ENCODE results near the gene INPPL1. TPM values are rescaled to one million over a fixed set of nuclear protein-coding genes. Genes with fewer than 3 reads are reported as not detected.

INPPL1 gene
- total and polyA plus RNA-seq, 10 donors, result 28.2 to 177 (median 126) TPM

DNA sequence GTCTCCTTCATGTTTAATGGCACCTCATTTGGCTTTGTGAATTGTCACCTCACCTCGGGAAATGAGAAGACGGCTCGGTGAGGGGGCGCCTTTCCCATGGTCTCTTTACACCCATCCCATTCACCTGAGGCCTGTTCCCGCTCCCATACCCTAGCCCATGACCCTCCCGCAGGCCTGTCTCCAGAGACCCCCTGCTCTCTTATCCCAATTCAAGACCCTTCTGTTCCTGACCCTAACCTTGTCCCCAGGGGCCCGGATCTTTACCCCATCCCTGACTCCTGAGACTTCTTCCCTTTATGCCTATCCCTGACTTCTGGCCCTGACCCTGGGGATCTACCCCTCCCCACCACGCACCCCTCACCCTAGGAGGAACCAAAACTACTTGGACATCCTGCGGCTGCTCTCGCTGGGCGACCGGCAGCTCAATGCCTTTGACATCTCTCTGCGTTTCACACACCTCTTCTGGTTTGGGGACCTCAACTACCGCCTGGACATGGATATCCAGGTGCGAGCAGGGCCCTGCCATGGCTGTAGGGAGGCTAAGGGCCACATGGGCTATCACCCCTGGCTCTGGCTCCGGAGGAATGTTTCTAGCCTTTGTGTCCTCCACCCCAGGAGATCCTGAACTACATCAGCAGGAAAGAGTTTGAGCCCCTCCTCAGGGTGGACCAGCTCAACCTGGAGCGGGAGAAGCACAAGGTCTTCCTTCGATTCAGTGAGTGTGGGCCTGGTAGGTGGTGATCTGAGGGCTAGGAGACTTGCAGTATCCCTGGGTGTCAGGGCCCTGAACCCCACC lies 7.9 kb downstream of the INPPL1 start:
- H3K4me1 ChIP-seq, result peaks cover 0 to 32% (median under 1%) of the 10 kb centered on the region in 6 donors
- intact Hi-C loops (cut with DNase I; ENCODE audit: low total_unique reads), result no loop called here
- no peak overlapping the region for H3K4me3 ChIP-seq
- TF ChIP-seq CTCF (IDR thresholded peaks at IDR 0.05 in 8 of 11, conservative IDR thresholded peaks at IDR 0.05 in 3 of 11) (no peak), POLR2A (IDR thresholded peaks at IDR 0.05) (no peak), POLR2AphosphoS5 (IDR thresholded peaks at IDR 0.05) (no peak)
- DNase-seq, result peak; percentile 41
- no peak overlapping the region for H3K27ac ChIP-seq
- H3K27me3 ChIP-seq (replicated peaks in 1 of 7), result no peaks in the 10 kb centered on the region
- 91 to 95% (median 95%) methylated on average over 18 of the region's 18 CpGs for WGBS, 5 donors
- H3K9me3 ChIP-seq, result no peaks in the 10 kb centered on the region
- H3K36me3 ChIP-seq, result peaks cover 4 to 100% (median 90%) of the 10 kb centered on the region in 6 donors

- H3K27ac ChIP-seq, result no peak overlapping the region
- no peaks in the 10 kb centered on the region for H3K9me3 ChIP-seq
- 95 to 100% (median 96%) methylated on average over 8 to 13 of the region's 13 CpGs for WGBS, 5 donors
- intact Hi-C loops (cut with DNase I; ENCODE audit: low total_unique reads), result no loop called here
- peak; percentile 49 for DNase-seq
- no peaks in the 10 kb centered on the region for H3K27me3 ChIP-seq (replicated peaks in 1 of 7)
- peaks cover 0 to 32% (median 3%) of the 10 kb centered on the region in 6 donors for H3K4me1 ChIP-seq
- TF ChIP-seq POLR2AphosphoS5 (IDR thresholded peaks at IDR 0.05), result no peak
- TF ChIP-seq CTCF (IDR thresholded peaks at IDR 0.05 in 8 of 11, conservative IDR thresholded peaks at IDR 0.05 in 3 of 11), result no peak
- TF ChIP-seq POLR2A (IDR thresholded peaks at IDR 0.05), result no peak
- peaks cover 4 to 100% (median 95%) of the 10 kb centered on the region in 6 donors for H3K36me3 ChIP-seq
- no peak overlapping the region for H3K4me3 ChIP-seq
Observed at GRCh38 chr11:72233056-72233772, 8.6 kb downstream of the INPPL1 start.

DNA sequence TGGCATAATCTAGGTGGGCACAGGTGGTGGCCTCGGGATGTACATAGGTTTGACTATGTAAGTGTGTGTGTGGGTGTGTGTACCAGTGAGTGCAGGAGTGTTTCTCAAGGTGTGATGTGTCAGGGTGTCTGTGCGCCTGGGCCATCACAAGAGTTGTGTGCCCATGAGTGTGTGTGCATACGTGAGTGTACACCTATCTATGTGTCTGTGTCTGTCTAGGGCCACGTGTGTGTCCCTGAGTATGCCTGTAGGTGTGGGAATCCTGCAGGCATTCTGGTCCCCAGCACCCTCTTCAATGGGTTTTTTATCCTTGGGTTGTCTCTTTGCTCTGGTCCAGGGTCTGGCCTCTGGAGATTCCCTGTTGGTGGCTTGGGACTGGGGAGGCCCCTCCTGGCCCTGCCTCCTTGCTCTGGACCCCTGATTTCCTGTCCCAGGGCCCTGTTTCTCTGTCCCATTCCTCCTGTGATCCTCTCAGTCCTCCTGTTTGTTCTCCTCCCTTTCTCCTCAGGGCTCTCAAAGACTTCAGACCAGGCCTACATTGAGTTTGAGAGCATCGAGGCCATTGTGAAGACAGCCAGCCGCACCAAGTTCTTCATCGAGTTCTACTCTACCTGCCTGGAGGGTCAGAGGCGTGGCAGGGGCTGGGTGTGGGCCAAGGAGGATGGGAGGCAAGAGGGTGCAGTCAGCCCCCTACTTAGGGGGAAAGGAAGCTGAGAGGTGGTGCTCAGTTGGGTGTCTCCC lies 9.4 kb downstream of the INPPL1 start:
- no peak overlapping the region for H3K4me3 ChIP-seq
- no peak overlapping the region for H3K27ac ChIP-seq
- H3K27me3 ChIP-seq (replicated peaks in 1 of 7), result peaks cover 0 to 6% (median under 1%) of the 10 kb centered on the region in 7 donors
- WGBS, 5 donors, result 90 to 97% (median 94%) methylated on average over 8 of the region's 8 CpGs
- H3K36me3 ChIP-seq, result peaks cover 4 to 99% (median 92%) of the 10 kb centered on the region in 6 donors
- peaks cover 0 to 38% (median 8%) of the 10 kb centered on the region in 6 donors for H3K4me1 ChIP-seq
- peak; percentile 53 for DNase-seq
- TF ChIP-seq CTCF (IDR thresholded peaks at IDR 0.05 in 8 of 11, conservative IDR thresholded peaks at IDR 0.05 in 3 of 11) (no peak), POLR2AphosphoS5 (IDR thresholded peaks at IDR 0.05) (no peak), POLR2A (IDR thresholded peaks at IDR 0.05) (no peak)
- H3K9me3 ChIP-seq, result no peaks in the 10 kb centered on the region
- intact Hi-C loops (cut with DNase I; ENCODE audit: low total_unique reads), result no loop called here
